Activated naive CD4-positive, alpha-beta T cell treated with anti-CD3 and anti-CD28 coated beads for 36 hours (primary cell): ENCODE measurements around the gene PDCD11. TPM values are rescaled to one million over a fixed set of nuclear protein-coding genes. Genes with fewer than 3 reads are reported as not detected.

Experiments
- CTCF ChIA-PET: fragments of 350-600 bp; sonication (Branson Sonifier 250); formaldehyde crosslinking; loops from one replicate; lab custom pipeline; 2021; ENCODE audit warnings: antibody characterized with exemption; lab: Charles Lee
- DNase-seq: peaks from one replicate; pipeline ENCODE4 v3.0.0-alpha.2; 2020
- H3K27ac Mint-ChIP-seq: one replicate; pipeline ENCODE4 v1.8.0; 2021; ENCODE audit warnings: mild to moderate bottlenecking, mixed read lengths
- H3K27me3 Mint-ChIP-seq: one replicate; pipeline ENCODE4 v1.8.0; 2021; ENCODE audit warnings: low read depth, mixed read lengths
- H3K36me3 Mint-ChIP-seq: one replicate; pipeline ENCODE4 v1.8.0; 2021; ENCODE audit warnings: low read depth, mixed read lengths
- H3K4me1 Mint-ChIP-seq: one replicate; pipeline ENCODE4 v1.8.0; 2021; ENCODE audit warnings: low read depth, mixed read lengths
- H3K4me3 Mint-ChIP-seq: one replicate; pipeline ENCODE4 v1.8.0; 2021; ENCODE audit warnings: mild to moderate bottlenecking, moderate library complexity, mixed read lengths
- H3K9me3 Mint-ChIP-seq: one replicate; pipeline ENCODE4 v1.8.0; 2021; ENCODE audit warnings: mixed read lengths
- intact Hi-C: fragments of 100-400 bp; cut with micrococcal nuclease; formaldehyde crosslinking; loops from one replicate; pipeline ENCODE4 v1.15.1; 2023
- total RNA-seq, 2 experiments: library from RNA; stranded (reverse); gene quantifications; one replicate each; pipeline ENCODE4 v1.2.3, GENCODE V29; 2021

The PDCD11 gene
- total RNA-seq, 2 experiments from 2014 or later, result 50.1 TPM

- Mint-ChIP-seq H3K27me3 (no peaks in the 10 kb centered on the region), H3K36me3 (peaks cover 5% of the 10 kb centered on the region), H3K4me1 (peaks cover 33% of the 10 kb centered on the region), H3K27ac (no peak overlapping the region), H3K4me3 (peak overlapping the region; percentile 80), H3K9me3 (no peaks in the 10 kb centered on the region)
- intact Hi-C loops, result loop anchor here (1.0 kb wide), 2 partner anchors 19 to 30 kb away; no protein-coding TSS in a partner anchor
- CTCF ChIA-PET, result interaction anchor here (0.7 to 1.4 kb wide), 5 partner anchors 17 to 32 kb away, joined by 3 to 4 read pairs (median 3); no protein-coding TSS in a partner anchor
- DNase-seq, result no peak
Measured at GRCh38 chr10:103452506-103453230, 56.2 kb downstream of the PDCD11 start.

GRCh38 chr10:103454026-103454425 lies 57.6 kb downstream of the PDCD11 start:
- Mint-ChIP-seq H3K4me1 (peaks cover 26% of the 10 kb centered on the region), H3K27ac (no peak overlapping the region), H3K27me3 (no peaks in the 10 kb centered on the region), H3K36me3 (no peaks in the 10 kb centered on the region), H3K4me3 (no peak overlapping the region), H3K9me3 (no peaks in the 10 kb centered on the region)
- no peak for DNase-seq
- CTCF ChIA-PET, result no interaction called here
- intact Hi-C loops, result no loop called here

- Mint-ChIP-seq H3K27ac (no peak overlapping the region), H3K36me3 (no peaks in the 10 kb centered on the region), H3K4me3 (no peak overlapping the region), H3K9me3 (no peaks in the 10 kb centered on the region), H3K4me1 (peaks cover 20% of the 10 kb centered on the region), H3K27me3 (no peaks in the 10 kb centered on the region)
- intact Hi-C loops, result no loop called here
- CTCF ChIA-PET, result interaction anchor here (0.6 to 1.3 kb wide), 3 partner anchors 20 to 31 kb away, joined by 3 read pairs; no protein-coding TSS in a partner anchor
- DNase-seq, result no peak
Measured at GRCh38 chr10:103455235-103455634, 58.8 kb downstream of the PDCD11 start.

- Mint-ChIP-seq H3K27ac (no peak overlapping the region), H3K9me3 (no peaks in the 10 kb centered on the region), H3K27me3 (no peaks in the 10 kb centered on the region), H3K4me1 (peaks cover 10% of the 10 kb centered on the region), H3K36me3 (no peaks in the 10 kb centered on the region), H3K4me3 (no peak overlapping the region)
- DNase-seq, result no peak
- intact Hi-C loops, result no loop called here
- CTCF ChIA-PET, result interaction anchor here (0.6 to 1.3 kb wide), 2 partner anchors 19 to 25 kb away, joined by 3 read pairs; no protein-coding TSS in a partner anchor
Measured at GRCh38 chr10:103456074-103456660, 59.7 kb downstream of the PDCD11 start.

- Mint-ChIP-seq H3K27me3 (no peaks in the 10 kb centered on the region), H3K4me3 (no peak overlapping the region), H3K4me1 (peaks cover 6% of the 10 kb centered on the region), H3K27ac (no peak overlapping the region), H3K36me3 (no peaks in the 10 kb centered on the region), H3K9me3 (no peaks in the 10 kb centered on the region)
- CTCF ChIA-PET, result no interaction called here
- no peak for DNase-seq
- intact Hi-C loops, result no loop called here
Measured at GRCh38 chr10:103457176-103457712, 60.8 kb downstream of the PDCD11 start.

DNA sequence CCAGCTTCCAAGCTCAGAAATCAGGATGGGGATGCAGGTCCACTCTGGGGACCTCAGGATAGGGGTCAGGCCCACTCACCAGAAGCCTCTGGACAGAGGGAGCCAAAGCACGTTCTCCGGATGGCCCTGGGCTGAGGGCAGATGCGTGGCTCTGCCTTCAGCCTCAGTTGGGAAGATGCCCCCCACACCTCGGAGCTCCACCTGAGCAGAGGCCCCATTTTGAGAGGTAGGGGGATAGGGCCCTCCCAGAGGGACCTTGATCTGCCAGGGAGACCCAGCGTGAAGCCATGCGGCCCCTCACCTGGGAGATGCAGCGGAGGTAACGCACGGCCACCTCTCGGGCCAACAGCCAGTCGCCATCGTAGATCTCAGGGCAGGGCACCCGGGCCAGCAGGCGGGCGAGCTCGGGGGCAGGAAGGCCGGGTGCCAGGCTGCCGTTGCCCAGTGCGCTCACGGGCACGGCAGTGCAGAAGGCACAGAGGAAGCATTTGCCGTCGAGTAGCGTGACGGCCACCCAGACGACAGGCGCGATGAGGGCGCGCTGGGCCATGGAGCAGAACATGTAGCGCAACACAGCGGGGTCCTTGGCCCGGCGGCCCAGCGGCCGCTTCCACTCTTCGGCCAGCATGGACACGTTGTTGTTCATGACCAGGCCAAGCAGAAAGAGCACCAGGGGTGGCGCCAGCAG lies 61.6 kb downstream of the PDCD11 start:
- Mint-ChIP-seq H3K27me3 (no peaks in the 10 kb centered on the region), H3K9me3 (no peaks in the 10 kb centered on the region), H3K36me3 (no peaks in the 10 kb centered on the region), H3K4me3 (no peak overlapping the region), H3K27ac (no peak overlapping the region), H3K4me1 (no peaks in the 10 kb centered on the region)
- no peak for DNase-seq
- CTCF ChIA-PET, result no interaction called here
- intact Hi-C loops, result no loop called here

DNA sequence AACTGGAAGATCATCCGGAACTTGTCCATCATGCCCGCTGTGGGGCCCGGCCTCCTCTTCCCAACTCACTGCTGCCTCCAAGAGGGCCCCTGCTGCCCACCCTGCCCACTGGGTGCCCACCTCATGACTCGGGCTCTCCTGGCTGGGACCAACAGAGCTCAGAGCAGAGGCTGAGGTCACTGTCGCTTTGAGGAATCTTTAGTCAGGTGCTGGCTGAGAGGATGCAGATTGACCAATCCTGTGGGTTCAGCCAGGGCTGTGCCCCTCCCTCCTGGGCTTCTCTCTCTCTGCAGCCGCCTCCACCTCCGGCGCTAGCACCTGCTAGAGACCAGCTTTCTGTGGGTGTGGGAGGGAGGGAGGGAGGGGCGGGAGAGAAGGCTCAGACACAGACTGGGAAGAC lies 62.3 kb downstream of the PDCD11 start, which contains the start of gene CALHM1:
Gene CALHM1, minus strand, starts transcription at position 181 of the 400 bp plus-strand sequence. Its CDS starts 149 bp downstream, at position 32.
- DNase-seq, result no peak
- intact Hi-C loops, result no loop called here
- no peaks in the 10 kb centered on the region for H3K36me3 Mint-ChIP-seq
- CTCF ChIA-PET, result no interaction called here
- no peaks in the 10 kb centered on the region for H3K9me3 Mint-ChIP-seq
- H3K27me3 Mint-ChIP-seq, result no peaks in the 10 kb centered on the region
- H3K27ac Mint-ChIP-seq, result no peak within 1 kb of the TSS
- no peaks in the 10 kb centered on the region for H3K4me1 Mint-ChIP-seq
- no peak within 1 kb of the TSS for H3K4me3 Mint-ChIP-seq

DNA sequence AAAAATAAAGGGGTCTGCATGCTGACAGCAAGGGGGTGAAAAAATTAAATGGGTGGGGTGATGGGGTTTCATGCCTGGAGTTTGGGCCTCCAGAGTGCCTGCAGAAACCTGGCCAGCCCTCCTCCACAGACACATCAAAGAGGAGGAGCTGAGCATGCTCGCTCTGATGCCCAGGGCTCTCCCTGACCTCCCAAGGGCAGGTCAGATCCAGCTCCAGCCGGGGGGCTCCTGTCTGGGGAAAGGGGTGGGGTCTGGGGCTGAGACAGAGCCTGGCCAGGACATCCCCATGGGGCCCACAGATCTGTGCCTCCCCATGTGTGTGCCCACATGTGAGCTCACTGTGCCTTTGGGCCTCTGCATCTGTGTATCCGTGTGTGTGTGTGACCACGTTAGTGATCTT lies 63.2 kb downstream of the PDCD11 start:
- DNase-seq, result no peak
- intact Hi-C loops, result no loop called here
- Mint-ChIP-seq H3K27me3 (no peaks in the 10 kb centered on the region), H3K9me3 (no peaks in the 10 kb centered on the region), H3K36me3 (no peaks in the 10 kb centered on the region), H3K4me1 (no peaks in the 10 kb centered on the region), H3K4me3 (no peak overlapping the region), H3K27ac (no peak overlapping the region)
- CTCF ChIA-PET, result no interaction called here

DNA sequence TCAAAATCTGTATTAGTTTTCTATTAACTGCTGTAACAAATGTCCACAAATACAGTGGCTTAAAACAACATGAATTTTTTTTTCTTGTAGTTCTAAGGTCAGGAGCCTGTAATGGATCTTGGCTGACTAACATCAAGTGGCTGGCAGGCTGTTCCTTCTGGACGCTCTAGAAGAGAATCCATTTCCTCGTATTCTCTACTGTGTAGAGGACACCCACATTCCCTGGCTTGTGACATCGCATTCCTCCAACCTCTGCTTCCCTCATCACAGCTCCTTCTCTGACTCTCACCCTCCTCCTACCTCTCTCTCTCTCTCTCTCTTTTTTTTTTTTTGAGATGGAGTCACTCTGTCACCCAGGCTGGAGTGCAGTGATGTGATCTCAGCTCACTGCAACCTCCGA lies 67.1 kb downstream of the PDCD11 start:
- Mint-ChIP-seq H3K27ac (no peak overlapping the region), H3K9me3 (no peaks in the 10 kb centered on the region), H3K4me3 (no peak overlapping the region), H3K4me1 (no peaks in the 10 kb centered on the region), H3K36me3 (no peaks in the 10 kb centered on the region), H3K27me3 (no peaks in the 10 kb centered on the region)
- CTCF ChIA-PET, result interaction anchor here (0.8 kb wide), 1 partner anchor 47 kb away, joined by 3 read pairs; no protein-coding TSS in a partner anchor
- no peak for DNase-seq
- intact Hi-C loops, result no loop called here

- Mint-ChIP-seq H3K9me3 (no peaks in the 10 kb centered on the region), H3K27ac (no peak overlapping the region), H3K4me1 (peaks cover under 1% of the 10 kb centered on the region), H3K27me3 (no peaks in the 10 kb centered on the region), H3K4me3 (no peak overlapping the region), H3K36me3 (no peaks in the 10 kb centered on the region)
- intact Hi-C loops, result no loop called here
- no peak for DNase-seq
- CTCF ChIA-PET, result no interaction called here
Measured at GRCh38 chr10:103465411-103466179, 69.2 kb downstream of the PDCD11 start.

DNA sequence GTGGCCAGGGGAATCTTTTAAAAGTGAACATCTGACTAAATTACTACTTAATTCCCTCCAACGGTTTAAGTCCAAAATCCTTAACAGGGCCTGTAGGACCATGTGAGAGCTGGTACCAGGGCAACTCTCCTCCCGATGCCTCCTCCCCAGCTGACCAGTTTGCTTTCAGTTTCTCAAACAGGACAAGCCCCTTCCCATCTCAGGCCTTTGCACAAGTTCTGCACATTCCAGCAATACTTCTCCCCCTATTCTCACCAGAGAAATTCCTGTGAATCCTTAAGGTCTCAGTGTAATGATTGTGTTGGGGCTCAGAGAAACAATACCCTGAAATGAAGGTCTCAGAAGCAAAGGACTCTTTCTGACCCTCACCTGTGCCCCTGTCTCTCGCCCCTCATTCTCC lies 70.3 kb downstream of the PDCD11 start:
- H3K27me3 Mint-ChIP-seq, result no peaks in the 10 kb centered on the region
- H3K4me3 Mint-ChIP-seq, result no peak overlapping the region
- intact Hi-C loops, result no loop called here
- CTCF ChIA-PET, result no interaction called here
- no peaks in the 10 kb centered on the region for H3K9me3 Mint-ChIP-seq
- peaks cover 11% of the 10 kb centered on the region for H3K4me1 Mint-ChIP-seq
- no peaks in the 10 kb centered on the region for H3K36me3 Mint-ChIP-seq
- H3K27ac Mint-ChIP-seq, result no peak overlapping the region
- no peak for DNase-seq

DNA sequence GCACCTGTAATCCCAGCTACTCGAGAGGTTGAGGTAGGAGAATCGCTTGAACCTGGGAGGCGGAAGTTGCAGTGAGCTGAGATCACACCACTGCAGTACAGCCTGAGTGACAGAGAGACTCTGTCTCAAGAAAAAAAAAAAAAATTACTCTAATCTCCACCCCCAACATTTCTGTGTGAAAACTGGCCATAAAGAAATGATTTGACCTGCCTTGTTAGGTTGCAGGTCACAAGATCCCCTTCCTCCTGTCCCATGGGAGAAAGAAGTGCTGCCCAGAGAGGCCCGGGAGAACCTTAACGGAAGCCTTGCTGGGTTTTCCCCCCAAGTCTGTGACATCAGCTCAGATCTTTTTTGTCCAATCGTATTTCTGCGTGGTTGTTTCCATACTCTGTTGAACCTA lies 71.0 kb downstream of the PDCD11 start:
- Mint-ChIP-seq H3K27ac (no peak overlapping the region), H3K4me3 (no peak overlapping the region), H3K36me3 (no peaks in the 10 kb centered on the region), H3K27me3 (no peaks in the 10 kb centered on the region), H3K9me3 (no peaks in the 10 kb centered on the region), H3K4me1 (peaks cover 16% of the 10 kb centered on the region)
- CTCF ChIA-PET, result interaction anchor here (1.0 kb wide), 1 partner anchor 53 kb away, joined by 3 read pairs; no protein-coding TSS in a partner anchor
- intact Hi-C loops, result no loop called here
- no peak for DNase-seq
